ENCODE measurements around the gene CD9.

The CD9 gene

GRCh38 chr12:6178981-6179761, 21.0 kb upstream of the CD9 start:
- Histone ChIP-seq H3K79me2 (ENCODE audit: insufficient read depth, low read length) (no peaks in the 10 kb centered on the region), H3K27me3 (ENCODE audit: insufficient read depth, low read length, poor library complexity) (peaks cover 9% of the 10 kb centered on the region), H3K27ac (ENCODE audit: low read length) (no peak overlapping the region), H3K4me3 (ENCODE audit: low read depth in 1 of 2, low read length in 2 of 2) (no peak overlapping the region), H3K9me3 (ENCODE audit: insufficient read depth, low read length, severe bottlenecking) (no peaks in the 10 kb centered on the region), H4K20me1 (ENCODE audit: insufficient read depth, low read length) (no peaks in the 10 kb centered on the region), H3K4me2 (ENCODE audit: insufficient read depth, low read length) (no peak overlapping the region), H3K4me1 (ENCODE audit: insufficient read depth, low read length) (no peaks in the 10 kb centered on the region), H2AFZ (ENCODE audit: low read depth, low read length) (no peak overlapping the region), H3K36me3 (ENCODE audit: insufficient read depth, low read length) (no peaks in the 10 kb centered on the region), H3K9ac (ENCODE audit: low read depth, low read length) (no peak overlapping the region)
- DNase-seq: no peak
- no peak for ATAC-seq (ENCODE audit: insufficient read depth, low read depth)
- TF ChIP-seq, protein P1, sequence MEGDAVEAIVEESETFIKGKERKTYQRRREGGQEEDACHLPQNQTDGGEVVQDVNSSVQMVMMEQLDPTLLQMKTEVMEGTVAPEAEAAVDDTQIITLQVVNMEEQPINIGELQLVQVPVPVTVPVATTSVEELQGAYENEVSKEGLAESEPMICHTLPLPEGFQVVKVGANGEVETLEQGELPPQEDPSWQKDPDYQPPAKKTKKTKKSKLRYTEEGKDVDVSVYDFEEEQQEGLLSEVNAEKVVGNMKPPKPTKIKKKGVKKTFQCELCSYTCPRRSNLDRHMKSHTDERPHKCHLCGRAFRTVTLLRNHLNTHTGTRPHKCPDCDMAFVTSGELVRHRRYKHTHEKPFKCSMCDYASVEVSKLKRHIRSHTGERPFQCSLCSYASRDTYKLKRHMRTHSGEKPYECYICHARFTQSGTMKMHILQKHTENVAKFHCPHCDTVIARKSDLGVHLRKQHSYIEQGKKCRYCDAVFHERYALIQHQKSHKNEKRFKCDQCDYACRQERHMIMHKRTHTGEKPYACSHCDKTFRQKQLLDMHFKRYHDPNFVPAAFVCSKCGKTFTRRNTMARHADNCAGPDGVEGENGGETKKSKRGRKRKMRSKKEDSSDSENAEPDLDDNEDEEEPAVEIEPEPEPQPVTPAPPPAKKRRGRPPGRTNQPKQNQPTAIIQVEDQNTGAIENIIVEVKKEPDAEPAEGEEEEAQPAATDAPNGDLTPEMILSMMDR (IDR thresholded peaks at IDR 0.05; ENCODE audit: borderline replicate concordance, extremely low read depth, low read length, poor library complexity, severe bottlenecking): no peak
- no peak for TF ChIP-seq EZH2 (IDR thresholded peaks at IDR 0.05; ENCODE audit: borderline replicate concordance, low read depth, low read length, severe bottlenecking)

DNA sequence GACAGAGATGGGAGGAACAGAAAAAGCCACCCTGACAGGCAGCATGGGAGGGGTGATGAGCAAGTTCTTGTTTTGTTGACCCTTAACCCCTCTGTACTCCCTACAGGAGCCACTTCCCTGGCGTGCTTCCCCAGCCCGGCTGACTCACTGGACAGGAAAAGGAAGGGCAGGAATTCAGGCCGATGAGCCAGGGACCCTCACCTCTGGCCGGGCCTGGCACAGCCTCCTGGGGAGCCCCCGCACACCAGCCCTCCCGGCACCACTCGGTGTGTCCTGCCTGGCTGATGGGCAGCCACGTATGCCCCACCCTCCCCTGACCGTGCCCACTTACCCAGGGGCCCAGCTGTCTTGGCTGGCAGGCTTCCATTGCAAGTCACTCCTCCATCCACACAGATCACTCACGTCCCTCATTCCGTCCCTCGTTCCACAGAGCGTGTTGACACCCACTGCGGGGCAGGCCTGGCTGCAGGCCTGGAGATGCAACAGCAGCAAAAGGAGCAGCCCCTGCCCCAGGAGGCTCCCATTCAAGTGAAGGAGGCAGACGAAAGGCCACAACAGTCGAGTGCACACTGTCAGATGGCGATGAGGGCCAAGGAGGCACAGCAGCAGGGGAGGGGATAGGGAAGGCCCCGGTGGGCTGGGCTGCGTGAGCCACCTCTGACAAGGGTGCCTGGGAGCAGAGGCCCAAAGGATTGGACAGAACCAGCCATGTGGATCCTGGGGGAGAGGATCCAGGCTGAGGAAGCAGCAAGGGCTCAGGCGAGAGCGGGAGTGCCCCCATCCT, 19.7 kb upstream of the CD9 start:
- no peaks in the 10 kb centered on the region for H3K4me1 ChIP-seq (ENCODE audit: insufficient read depth, low read length)
- H4K20me1 ChIP-seq (ENCODE audit: insufficient read depth, low read length): no peaks in the 10 kb centered on the region
- no peak overlapping the region for H2AFZ ChIP-seq (ENCODE audit: low read depth, low read length)
- H3K9ac ChIP-seq (ENCODE audit: low read depth, low read length): no peak overlapping the region
- H3K27ac ChIP-seq (ENCODE audit: low read length): no peak overlapping the region
- H3K4me3 ChIP-seq (ENCODE audit: low read depth in 1 of 2, low read length in 2 of 2): no peak overlapping the region
- no peaks in the 10 kb centered on the region for H3K36me3 ChIP-seq (ENCODE audit: insufficient read depth, low read length)
- TF ChIP-seq, protein P1 (IDR thresholded peaks at IDR 0.05; ENCODE audit: borderline replicate concordance, extremely low read depth, low read length, poor library complexity, severe bottlenecking): no peak
- no peak for TF ChIP-seq EZH2 (IDR thresholded peaks at IDR 0.05; ENCODE audit: borderline replicate concordance, low read depth, low read length, severe bottlenecking)
- ATAC-seq (ENCODE audit: insufficient read depth, low read depth) (no peak), DNase-seq (no peak)
- no peaks in the 10 kb centered on the region for H3K79me2 ChIP-seq (ENCODE audit: insufficient read depth, low read length)
- no peaks in the 10 kb centered on the region for H3K9me3 ChIP-seq (ENCODE audit: insufficient read depth, low read length, severe bottlenecking)
- no peak overlapping the region for H3K4me2 ChIP-seq (ENCODE audit: insufficient read depth, low read length)
- H3K27me3 ChIP-seq (ENCODE audit: insufficient read depth, low read length, poor library complexity): peaks cover 9% of the 10 kb centered on the region

- H3K9me3 ChIP-seq (ENCODE audit: insufficient read depth, low read length, severe bottlenecking): no peaks in the 10 kb centered on the region
- no peaks in the 10 kb centered on the region for H4K20me1 ChIP-seq (ENCODE audit: insufficient read depth, low read length)
- H3K27ac ChIP-seq (ENCODE audit: low read length): no peak overlapping the region
- no peak for DNase-seq
- H3K27me3 ChIP-seq (ENCODE audit: insufficient read depth, low read length, poor library complexity): peaks cover 9% of the 10 kb centered on the region
- no peaks in the 10 kb centered on the region for H3K4me1 ChIP-seq (ENCODE audit: insufficient read depth, low read length)
- no peak overlapping the region for H3K4me3 ChIP-seq (ENCODE audit: low read depth in 1 of 2, low read length in 2 of 2)
- H3K4me2 ChIP-seq (ENCODE audit: insufficient read depth, low read length): no peak overlapping the region
- no peaks in the 10 kb centered on the region for H3K79me2 ChIP-seq (ENCODE audit: insufficient read depth, low read length)
- no peak for ATAC-seq (ENCODE audit: insufficient read depth, low read depth)
- H3K36me3 ChIP-seq (ENCODE audit: insufficient read depth, low read length): no peaks in the 10 kb centered on the region
- H2AFZ ChIP-seq (ENCODE audit: low read depth, low read length): no peak overlapping the region
- H3K9ac ChIP-seq (ENCODE audit: low read depth, low read length): no peak overlapping the region
- TF ChIP-seq, protein P1 (IDR thresholded peaks at IDR 0.05; ENCODE audit: borderline replicate concordance, extremely low read depth, low read length, poor library complexity, severe bottlenecking): no peak
- no peak for TF ChIP-seq EZH2 (IDR thresholded peaks at IDR 0.05; ENCODE audit: borderline replicate concordance, low read depth, low read length, severe bottlenecking)
These were observed 19.0 kb upstream of the CD9 start for GRCh38 chr12:6181166-6181565.

All from DND-41 (cell line).